COLO829 (cell line): ENCODE measurements around the gene ENPP6.
A peak's percentile ranks its signal among the peaks of the same experiment; 100 is the strongest.
"Not testable (repeated sequence)": the region's sequence is repeated elsewhere in the genome, so short reads cannot be mapped to it uniquely, and the experiment has no call there.

Experiments
- DNase-seq: peaks from one replicate; pipeline ENCODE4 v3.0.0; 2012; ENCODE audit warnings: low spot score

ENPP6 gene

GRCh38 chr4:184148738-184149637 lies 68.7 kb downstream of the ENPP6 start:
- DNase-seq = no peak

- no peak for DNase-seq
Observed at GRCh38 chr4:184147858-184148737, 69.6 kb downstream of the ENPP6 start.

DNA sequence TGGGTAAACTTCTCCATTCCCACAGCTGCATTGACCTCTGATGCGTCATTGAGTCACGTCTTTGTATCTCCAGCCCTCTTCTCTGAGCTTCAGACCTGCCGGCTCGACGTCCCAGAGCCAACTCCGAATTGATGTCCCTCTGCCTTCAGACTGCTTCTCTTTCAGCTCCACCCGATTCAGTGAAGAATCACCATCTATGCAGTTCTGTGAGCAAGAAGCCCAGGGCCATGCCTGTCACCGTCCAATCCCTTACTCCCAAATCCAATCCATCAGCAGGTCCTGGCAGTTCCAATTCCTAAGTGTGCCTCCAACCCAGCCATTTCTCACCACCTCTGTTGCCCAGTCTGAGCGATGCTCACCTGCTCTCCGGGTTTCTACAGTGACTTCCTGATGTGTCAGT lies 70.7 kb downstream of the ENPP6 start:
- DNase-seq = no peak

DNA sequence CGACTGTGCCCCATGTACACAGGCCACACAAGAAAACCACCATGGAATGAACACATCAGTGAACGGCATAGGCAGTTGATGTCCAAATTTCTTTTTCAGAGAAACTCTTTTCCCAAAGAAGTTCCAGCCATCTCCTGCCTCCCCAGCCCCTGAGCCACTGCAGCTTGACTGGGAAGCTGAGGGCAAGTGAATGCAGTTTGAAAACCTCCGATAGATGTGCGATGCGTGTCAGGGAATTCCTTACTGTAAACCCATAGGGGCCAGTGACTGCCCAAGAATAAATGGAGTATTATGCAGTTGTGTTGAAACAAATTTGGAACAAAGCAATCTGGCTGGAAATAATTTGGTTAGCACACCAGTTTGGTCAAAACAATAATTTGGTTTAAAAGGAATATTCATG lies 72.1 kb downstream of the ENPP6 start:
- DNase-seq = no peak

DNA sequence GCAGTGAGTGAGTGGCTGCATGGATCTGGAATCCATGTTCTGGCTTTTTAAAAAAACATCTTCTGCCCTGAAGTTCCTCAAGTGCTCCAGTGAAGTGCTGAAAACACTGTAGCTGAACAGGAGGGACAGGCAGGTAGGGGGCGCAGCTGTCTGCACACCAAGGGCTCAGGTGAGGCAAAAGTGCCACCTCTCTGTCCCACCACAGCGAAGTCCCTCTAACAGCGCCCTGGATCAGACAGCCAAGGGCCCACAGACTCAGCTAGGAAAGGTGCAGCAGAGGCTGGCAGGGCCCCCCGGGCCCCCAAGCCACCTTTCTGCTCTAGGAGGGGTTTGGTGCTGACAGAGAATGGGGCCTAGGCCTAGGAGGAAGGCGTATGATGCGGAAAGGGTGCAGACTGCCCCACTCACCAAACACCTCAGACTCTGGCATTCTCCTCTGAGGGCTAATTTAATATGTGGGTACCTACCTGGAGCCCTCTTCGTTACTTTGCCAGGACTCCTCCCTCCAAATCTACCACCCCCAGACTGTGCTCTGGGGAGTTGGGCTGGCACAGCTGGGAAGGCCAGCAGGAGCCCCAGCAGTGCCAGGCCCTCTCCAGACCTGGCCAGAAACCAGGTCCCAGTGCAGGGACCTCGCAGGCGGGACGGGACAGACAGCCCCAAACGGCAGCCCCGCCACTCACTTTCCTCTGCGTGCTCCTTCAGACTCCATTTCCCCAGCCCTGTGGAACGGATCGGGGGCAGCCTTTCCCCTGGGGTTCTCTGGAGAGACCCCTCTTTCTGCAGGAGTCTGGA lies 73.7 kb downstream of the ENPP6 start:
- DNase-seq = no peak

DNA sequence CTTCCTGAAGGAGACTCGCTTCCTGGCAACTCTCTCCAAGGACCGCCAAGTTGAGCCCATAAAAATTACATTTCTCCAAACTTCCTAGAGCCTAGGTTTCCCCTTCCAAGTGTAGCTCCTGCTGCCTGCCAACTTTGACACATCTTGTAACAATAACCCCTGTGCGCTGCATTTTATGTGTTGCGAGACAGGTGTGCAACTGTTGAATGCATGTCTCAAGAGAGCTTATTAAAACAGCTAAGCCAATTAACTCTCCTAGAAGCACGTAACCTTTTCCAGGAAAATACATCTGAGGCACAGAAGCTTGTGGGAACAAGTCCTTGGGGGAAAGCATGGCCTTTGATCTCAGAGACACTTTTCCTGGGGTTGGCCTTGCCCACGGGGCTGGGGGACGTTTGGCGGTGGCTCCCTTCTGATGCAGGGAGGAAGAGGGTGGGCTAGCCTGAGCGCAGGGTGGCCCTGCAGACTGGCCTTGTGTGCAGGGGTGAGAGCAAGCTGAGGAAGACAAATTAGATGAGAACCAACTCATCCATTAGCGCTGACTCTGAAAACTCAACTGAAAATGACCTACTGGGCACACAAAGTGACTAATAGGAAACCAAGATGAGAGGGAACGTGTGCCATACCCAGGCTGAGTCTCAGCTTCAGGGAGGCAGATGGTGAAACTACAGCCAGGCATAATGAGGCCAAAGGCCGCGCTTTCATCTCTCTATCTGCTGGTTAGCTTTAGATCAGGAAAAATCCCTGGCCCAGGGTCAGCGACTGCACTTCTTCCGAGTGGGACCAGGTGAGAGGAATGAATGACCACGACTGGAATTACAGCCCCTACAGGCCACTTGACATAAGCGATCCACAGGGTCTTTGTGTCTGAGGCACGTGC lies 75.3 kb downstream of the ENPP6 start:
- no peak for DNase-seq

GRCh38 chr4:184140901-184141300 lies 76.8 kb downstream of the ENPP6 start:
- not testable (repeated sequence) for DNase-seq

DNA sequence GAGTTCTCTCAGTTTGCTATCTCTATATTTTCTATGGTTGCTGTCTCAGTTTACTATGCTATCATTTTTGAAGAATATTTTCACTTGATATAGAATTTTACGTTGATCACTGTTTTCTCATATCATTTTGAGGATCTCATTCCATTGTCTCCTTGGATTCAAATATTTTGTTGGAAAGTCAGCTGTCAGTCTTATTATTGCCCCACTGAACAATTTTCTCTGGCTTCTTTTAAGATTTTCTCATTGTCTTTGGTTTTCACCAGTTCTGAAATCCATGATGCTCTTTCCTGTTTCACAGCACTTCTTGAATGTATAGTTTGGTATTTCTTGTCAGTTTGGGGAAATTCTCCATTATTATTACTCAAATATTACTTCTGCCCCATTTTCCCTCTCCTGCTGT lies 81.1 kb downstream of the ENPP6 start:
- DNase-seq = no peak

GRCh38 chr4:184126800-184127199 lies 90.9 kb downstream of the ENPP6 start:
- no peak for DNase-seq

DNA sequence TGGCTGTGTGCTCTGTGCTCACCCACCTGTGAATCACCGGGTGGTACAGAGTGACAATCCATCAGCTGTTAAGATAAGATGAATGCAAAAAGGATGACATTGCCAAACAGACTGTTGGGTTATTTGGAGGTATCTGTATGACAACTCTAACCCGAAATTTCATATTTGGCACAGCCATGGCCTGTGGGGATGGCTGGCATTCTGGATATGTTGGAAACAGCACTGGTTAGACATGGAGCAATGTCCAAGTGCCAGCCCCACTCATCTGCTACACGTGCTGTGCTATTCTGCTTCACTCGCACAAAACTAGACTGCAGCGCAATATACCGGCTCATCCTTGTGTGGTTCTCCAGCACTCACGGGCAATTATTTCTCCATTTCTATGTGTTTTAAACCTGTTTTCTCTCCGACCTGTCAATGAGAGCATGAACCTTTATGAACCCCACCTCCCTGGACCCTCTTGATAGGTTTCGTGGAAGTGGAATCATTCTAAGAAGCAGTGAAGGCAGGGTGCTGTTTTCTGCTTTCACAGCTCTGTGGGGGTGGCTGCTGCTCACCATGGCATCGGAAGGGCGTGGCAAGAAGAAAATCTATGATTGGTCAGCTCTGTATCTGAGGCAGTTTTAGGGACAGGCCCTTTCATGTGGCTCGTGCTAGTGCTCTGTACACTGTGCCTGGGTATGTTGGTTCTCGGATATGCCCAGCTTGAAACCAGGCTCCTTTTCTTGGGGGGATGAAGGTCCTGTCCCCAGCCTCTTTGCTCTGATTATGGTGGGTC lies 94.9 kb downstream of the ENPP6 start:
- DNase-seq = no peak

GRCh38 chr4:184120549-184121127 lies 97.0 kb downstream of the ENPP6 start:
- DNase-seq = no peak

DNA sequence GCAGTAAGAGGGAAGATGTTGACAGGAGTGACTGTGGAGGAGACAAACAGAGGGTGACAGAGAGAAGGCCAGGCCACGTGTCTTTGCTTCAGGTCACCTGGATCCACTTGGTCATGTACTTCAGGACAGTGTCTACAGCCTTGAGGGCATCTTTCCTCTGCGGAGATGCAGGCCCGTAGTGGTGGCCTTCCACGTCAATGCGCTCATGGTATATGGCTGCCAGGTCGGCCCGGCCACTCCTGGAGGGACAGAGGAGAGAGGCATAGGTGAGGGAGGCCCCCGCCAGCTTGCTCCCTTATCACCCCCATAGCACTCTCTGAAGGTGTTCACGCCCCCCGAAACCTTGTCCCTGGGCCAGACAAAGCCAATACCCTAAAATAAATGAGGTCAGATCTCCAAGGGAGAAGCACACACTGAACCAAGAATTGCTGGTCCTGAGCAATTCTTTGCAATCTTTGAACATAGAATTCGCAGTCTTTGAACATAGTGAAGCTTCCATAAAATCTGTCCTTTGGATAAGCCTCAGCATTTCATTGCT lies 99.9 kb downstream of the ENPP6 start:
- no peak for DNase-seq

DNA sequence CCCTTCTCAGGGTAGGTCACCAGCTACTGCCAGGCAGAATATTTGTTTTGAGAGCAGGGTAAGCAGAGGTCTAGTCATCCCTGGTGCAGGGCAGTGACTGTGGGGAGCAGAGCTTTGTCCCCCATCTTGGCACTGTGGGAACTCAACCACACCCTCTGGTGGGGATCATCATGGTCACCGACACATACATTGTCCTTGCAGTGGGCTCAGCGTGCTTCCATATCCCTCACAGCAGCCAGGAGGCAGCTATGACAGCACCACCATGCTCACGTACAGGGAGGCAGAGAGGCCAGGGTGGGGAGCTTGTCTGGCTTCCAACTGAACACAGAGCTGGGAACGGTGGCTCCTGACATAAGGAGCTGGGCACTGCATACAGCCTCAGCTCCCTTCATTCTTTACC lies 102.3 kb downstream of the ENPP6 start:
- no peak for DNase-seq

DNA sequence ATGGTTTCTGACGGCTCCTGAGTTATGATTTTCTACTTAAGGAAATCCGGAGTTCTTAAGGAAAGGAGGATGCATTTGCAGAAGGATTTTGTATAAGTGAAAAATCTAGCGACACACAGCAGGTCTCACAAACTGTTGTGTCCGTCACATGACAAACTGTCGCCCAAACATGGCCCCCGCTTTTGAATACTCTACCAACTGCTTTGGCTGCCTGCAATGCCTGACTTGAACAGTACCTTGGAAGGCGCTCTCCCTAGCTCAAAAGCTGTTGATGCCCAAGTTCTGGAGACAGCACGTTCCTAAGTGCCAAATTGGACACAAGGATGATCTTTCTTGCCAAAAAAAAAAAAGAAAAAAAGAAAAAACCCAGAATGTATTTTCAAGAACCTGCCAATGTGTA lies 103.2 kb downstream of the ENPP6 start:
- DNase-seq = peak; percentile 18

- DNase-seq = no peak
Observed at GRCh38 chr4:184112006-184112550, 105.6 kb downstream of the ENPP6 start.

GRCh38 chr4:184111233-184111832 lies 106.3 kb downstream of the ENPP6 start:
- no peak for DNase-seq

GRCh38 chr4:184110452-184111224 lies 107.0 kb downstream of the ENPP6 start:
- DNase-seq = no peak

- DNase-seq = no peak
Observed at GRCh38 chr4:184108006-184108501, 109.6 kb downstream of the ENPP6 start.
